Naive B cell (primary cell): ENCODE data around the gene TRIM14. TPM values are rescaled to one million over a fixed set of nuclear protein-coding genes. Genes with fewer than 3 reads are reported as not detected.
"Not testable (repeated sequence)": the region's sequence is repeated elsewhere in the genome, so short reads cannot be mapped to it uniquely, and the experiment has no call there.

Source experiments
- ATAC-seq, 2 donors: fragments of 150-1000 bp; cut with Tn5 transposase; 2 replicates each; pipeline ENCODE4 v1.10.0; 2021; ENCODE audit warnings: low read depth in 2 of 2, mild to moderate bottlenecking in 2 of 2, moderate library complexity in 2 of 2
- DNase-seq: peaks from one replicate; pipeline ENCODE4 v3.0.0; 2022
- H3K27ac Mint-ChIP-seq, 6 donors: one replicate each; pipeline ENCODE4 v1.8.0; 2020 to 2022; ENCODE audit warnings: mild to moderate bottlenecking in 6 of 6, mixed read lengths in 6 of 6, moderate library complexity in 5 of 6, inconsistent platforms in 2 of 6
- H3K27me3 Mint-ChIP-seq, 3 donors: one replicate each; pipeline ENCODE4 v1.8.0; 2021 to 2022; ENCODE audit warnings: mixed read lengths in 3 of 3, mild to moderate bottlenecking in 1 of 3
- H3K36me3 Mint-ChIP-seq, 2 donors: one replicate each; pipeline ENCODE4 v1.8.0; 2020 to 2022; ENCODE audit warnings: mixed read lengths in 2 of 2, inconsistent platforms in 1 of 2, mild to moderate bottlenecking in 1 of 2
- H3K4me1 Mint-ChIP-seq, 3 donors: one replicate each; pipeline ENCODE4 v1.8.0; 2020 to 2022; ENCODE audit warnings: mixed read lengths in 3 of 3, inconsistent platforms in 1 of 3, mild to moderate bottlenecking in 1 of 3, moderate library complexity in 1 of 3
- H3K4me3 Mint-ChIP-seq, 8 donors: one replicate each; pipeline ENCODE4 v1.8.0; 2020 to 2022; ENCODE audit warnings: mild to moderate bottlenecking in 8 of 8, mixed read lengths in 8 of 8, moderate library complexity in 8 of 8, inconsistent platforms in 2 of 8
- H3K9me3 Mint-ChIP-seq, 7 donors: one replicate each; pipeline ENCODE4 v1.8.0; 2020 to 2022; ENCODE audit warnings: mixed read lengths in 7 of 7, mild to moderate bottlenecking in 5 of 7, inconsistent platforms in 2 of 7, moderate library complexity in 1 of 7
- polyA plus RNA-seq, 6 donors: library from polyadenylated mRNA; unstranded; fragments of 300-500 nt; fragmentation: Illumina TruSeq; gene quantifications; one replicate each; pipeline ENCODE4 v1.2.3, GENCODE V29; 2021; ENCODE audit warnings: low read depth in 6 of 6

Gene TRIM14
- polyA plus RNA-seq, 6 donors from 2014 or later: 16.3 to 36.5 (median 20.4) TPM

- peaks cover 11 to 23% (median 15%) of the 10 kb centered on the region in 3 donors for H3K4me1 Mint-ChIP-seq
- DNase-seq: no peak
- peaks cover 0 to 3% of the 10 kb centered on the region in 2 donors for H3K36me3 Mint-ChIP-seq
- peak overlapping the region in 2 of 6 donors; percentile 61 to 69 for H3K27ac Mint-ChIP-seq
- ATAC-seq: no peak
- no peaks in the 10 kb centered on the region for H3K9me3 Mint-ChIP-seq
- H3K4me3 Mint-ChIP-seq: no peak overlapping the region
- no peaks in the 10 kb centered on the region for H3K27me3 Mint-ChIP-seq
Observed at GRCh38 chr9:98083061-98083501, 35.9 kb downstream of the TRIM14 start.

GRCh38 chr9:98081477-98082219, 37.4 kb downstream of the TRIM14 start:
- Mint-ChIP-seq H3K9me3 (no peaks in the 10 kb centered on the region), H3K36me3 (peaks cover 0 to 5% of the 10 kb centered on the region in 2 donors), H3K27me3 (no peaks in the 10 kb centered on the region), H3K4me1 (peaks cover 5 to 18% (median 10%) of the 10 kb centered on the region in 3 donors), H3K27ac (peak overlapping the region in 1 of 6 donors; percentile 64), H3K4me3 (no peak overlapping the region)
- no peak for DNase-seq
- no peak for ATAC-seq

GRCh38 chr9:98080780-98081179, 38.2 kb downstream of the TRIM14 start:
- no peaks in the 10 kb centered on the region for H3K27me3 Mint-ChIP-seq
- ATAC-seq: no peak
- H3K4me3 Mint-ChIP-seq: no peak overlapping the region
- no peak for DNase-seq
- no peak overlapping the region for H3K27ac Mint-ChIP-seq
- H3K9me3 Mint-ChIP-seq: no peaks in the 10 kb centered on the region
- H3K36me3 Mint-ChIP-seq: peaks cover 0 to 5% of the 10 kb centered on the region in 2 donors
- H3K4me1 Mint-ChIP-seq: peaks cover 0 to 11% (median 5%) of the 10 kb centered on the region in 3 donors

GRCh38 chr9:98080326-98080725, 38.7 kb downstream of the TRIM14 start:
- DNase-seq (no peak), ATAC-seq (no peak)
- H3K27me3 Mint-ChIP-seq: no peaks in the 10 kb centered on the region
- H3K27ac Mint-ChIP-seq: no peak overlapping the region
- H3K4me1 Mint-ChIP-seq: peaks cover under 1 to 11% (median 6%) of the 10 kb centered on the region in 3 donors
- no peak overlapping the region for H3K4me3 Mint-ChIP-seq
- peaks cover 0 to 5% of the 10 kb centered on the region in 2 donors for H3K36me3 Mint-ChIP-seq
- H3K9me3 Mint-ChIP-seq: no peaks in the 10 kb centered on the region

- DNase-seq (no peak), ATAC-seq (no peak)
- H3K36me3 Mint-ChIP-seq: peaks cover 0 to 5% of the 10 kb centered on the region in 2 donors
- H3K4me3 Mint-ChIP-seq: no peak overlapping the region
- no peaks in the 10 kb centered on the region for H3K9me3 Mint-ChIP-seq
- H3K27ac Mint-ChIP-seq: peak overlapping the region in 1 of 6 donors; percentile 71
- H3K27me3 Mint-ChIP-seq: no peaks in the 10 kb centered on the region
- H3K4me1 Mint-ChIP-seq: peaks cover 9 to 20% (median 18%) of the 10 kb centered on the region in 3 donors
Observed at GRCh38 chr9:98078895-98079294, 40.1 kb downstream of the TRIM14 start.

GRCh38 chr9:98076514-98076890, 42.5 kb downstream of the TRIM14 start:
- Mint-ChIP-seq H3K4me1 (peaks cover 9 to 18% (median 11%) of the 10 kb centered on the region in 3 donors), H3K27ac (peak overlapping the region in 1 of 6 donors; percentile 58)
- not testable (repeated sequence) for H3K27me3 Mint-ChIP-seq, H3K4me3 Mint-ChIP-seq, DNase-seq, ATAC-seq, H3K36me3 Mint-ChIP-seq, H3K9me3 Mint-ChIP-seq

- H3K27me3 Mint-ChIP-seq: no peaks in the 10 kb centered on the region
- H3K9me3 Mint-ChIP-seq: no peaks in the 10 kb centered on the region
- ATAC-seq: no peak
- no peak overlapping the region for H3K4me3 Mint-ChIP-seq
- peak overlapping the region in 4 of 6 donors; percentile 3 to 75 (median 58) for H3K27ac Mint-ChIP-seq
- peaks cover 0 to 5% of the 10 kb centered on the region in 2 donors for H3K36me3 Mint-ChIP-seq
- no peak for DNase-seq
- H3K4me1 Mint-ChIP-seq: peaks cover 9 to 18% (median 11%) of the 10 kb centered on the region in 3 donors
Observed at GRCh38 chr9:98075332-98075805, 43.7 kb downstream of the TRIM14 start.

- DNase-seq (peak; percentile 58), ATAC-seq (peak; percentile 47 to 58)
- Mint-ChIP-seq H3K27me3 (no peaks in the 10 kb centered on the region), H3K27ac (peak overlapping the region; percentile 19 to 90 (median 62)), H3K9me3 (no peaks in the 10 kb centered on the region), H3K4me1 (peaks cover 9 to 18% (median 11%) of the 10 kb centered on the region in 3 donors), H3K4me3 (peak overlapping the region in 1 of 8 donors; percentile 18), H3K36me3 (peaks cover 0 to 5% of the 10 kb centered on the region in 2 donors)
Observed at GRCh38 chr9:98074115-98074990, 44.7 kb downstream of the TRIM14 start.

GRCh38 chr9:98071737-98072136, 47.3 kb downstream of the TRIM14 start:
- ATAC-seq: no peak
- Mint-ChIP-seq H3K27ac (no peak overlapping the region), H3K4me3 (no peak overlapping the region)

GRCh38 chr9:98070704-98071103, 48.3 kb downstream of the TRIM14 start:
- H3K36me3 Mint-ChIP-seq: no peaks in the 10 kb centered on the region
- no peaks in the 10 kb centered on the region for H3K27me3 Mint-ChIP-seq
- no peaks in the 10 kb centered on the region for H3K9me3 Mint-ChIP-seq
- no peak overlapping the region for H3K27ac Mint-ChIP-seq
- DNase-seq (no peak), ATAC-seq (no peak)
- H3K4me1 Mint-ChIP-seq: peaks cover 9 to 16% (median 16%) of the 10 kb centered on the region in 3 donors
- H3K4me3 Mint-ChIP-seq: no peak overlapping the region

More at GRCh38 chr9:98071737-98072136, 47.3 kb downstream of the TRIM14 start:
- DNase-seq: no peak
- Mint-ChIP-seq H3K36me3 (no peaks in the 10 kb centered on the region), H3K27me3 (no peaks in the 10 kb centered on the region), H3K9me3 (no peaks in the 10 kb centered on the region), H3K4me1 (peaks cover 9 to 16% (median 11%) of the 10 kb centered on the region in 3 donors)

GRCh38 chr9:98069551-98069950, 49.5 kb downstream of the TRIM14 start:
- no peak overlapping the region for H3K27ac Mint-ChIP-seq
- H3K9me3 Mint-ChIP-seq: no peaks in the 10 kb centered on the region
- H3K36me3 Mint-ChIP-seq: no peaks in the 10 kb centered on the region

GRCh38 chr9:98067184-98067583, 51.8 kb downstream of the TRIM14 start:
- DNase-seq (no peak), ATAC-seq (no peak)
- Mint-ChIP-seq H3K36me3 (no peaks in the 10 kb centered on the region), H3K9me3 (no peaks in the 10 kb centered on the region), H3K27me3 (no peaks in the 10 kb centered on the region), H3K4me1 (peaks cover 0 to 6% (median 2%) of the 10 kb centered on the region in 3 donors), H3K27ac (no peak overlapping the region), H3K4me3 (no peak overlapping the region)

More at GRCh38 chr9:98069551-98069950, 49.5 kb downstream of the TRIM14 start:
- DNase-seq (no peak), ATAC-seq (no peak)
- H3K4me3 Mint-ChIP-seq: no peak overlapping the region
- peaks cover 2 to 14% (median 7%) of the 10 kb centered on the region in 3 donors for H3K4me1 Mint-ChIP-seq
- no peaks in the 10 kb centered on the region for H3K27me3 Mint-ChIP-seq

- peak overlapping the region in 1 of 6 donors; percentile 61 for H3K27ac Mint-ChIP-seq
- DNase-seq: no peak
- no peak for ATAC-seq
- H3K9me3 Mint-ChIP-seq: no peaks in the 10 kb centered on the region
- H3K4me1 Mint-ChIP-seq: peaks cover 0 to 6% (median 2%) of the 10 kb centered on the region in 3 donors
- no peaks in the 10 kb centered on the region for H3K36me3 Mint-ChIP-seq
- no peak overlapping the region for H3K4me3 Mint-ChIP-seq
- no peaks in the 10 kb centered on the region for H3K27me3 Mint-ChIP-seq
Observed at GRCh38 chr9:98066235-98066634, 52.8 kb downstream of the TRIM14 start.
